ENCODE data around the gene ENPP3. TPM values are rescaled to one million over a fixed set of nuclear protein-coding genes. Genes with fewer than 3 reads are reported as not detected.

The ENPP3 gene
- total RNA-seq, 1 donor from 2014 or later: 0.11 TPM

DNA sequence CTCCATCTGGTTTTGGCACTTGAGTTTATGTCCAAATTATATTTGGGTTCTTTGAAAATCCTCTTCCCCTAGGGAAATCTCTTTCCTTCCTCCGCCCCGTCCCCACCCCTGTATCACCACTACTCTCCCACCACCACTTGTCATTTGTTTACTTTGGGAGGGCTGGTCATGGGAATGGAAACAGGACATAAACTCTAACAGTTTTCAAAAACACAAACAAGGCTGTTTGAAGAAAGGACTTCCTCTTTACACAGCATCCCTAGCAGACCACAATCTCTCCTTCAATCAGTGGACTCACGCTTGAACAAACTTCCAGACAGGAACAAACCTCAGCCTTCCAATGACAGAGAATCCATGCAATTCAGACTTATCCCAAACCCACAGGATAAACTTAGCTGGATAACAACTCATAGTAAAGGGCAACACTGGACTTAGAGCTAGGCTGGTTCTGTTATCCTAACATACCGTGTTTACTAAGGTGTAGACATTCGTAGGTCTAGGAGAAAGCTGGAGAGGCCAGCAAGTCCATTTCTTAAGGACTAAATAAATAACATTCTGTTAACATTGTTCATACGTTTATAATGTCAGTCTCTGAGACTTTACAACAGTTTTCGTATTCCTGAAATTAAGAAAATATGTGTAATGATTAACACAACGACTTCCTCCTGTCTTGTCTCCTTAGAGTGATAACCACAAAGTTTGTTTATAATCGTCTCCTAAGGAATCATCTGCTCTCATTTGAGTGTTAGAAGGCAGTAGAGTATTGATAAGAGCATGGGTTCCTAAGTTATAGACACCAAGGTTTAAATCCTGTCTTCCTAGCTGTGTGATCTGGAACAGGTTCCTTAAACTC lies 117.8 kb downstream of the ENPP3 start:
- ATAC-seq (ENCODE audit: poor library complexity): peak; percentile 57
- no peak for DNase-seq
- intact Hi-C loops (cut with DNase I): no loop called here

DNA sequence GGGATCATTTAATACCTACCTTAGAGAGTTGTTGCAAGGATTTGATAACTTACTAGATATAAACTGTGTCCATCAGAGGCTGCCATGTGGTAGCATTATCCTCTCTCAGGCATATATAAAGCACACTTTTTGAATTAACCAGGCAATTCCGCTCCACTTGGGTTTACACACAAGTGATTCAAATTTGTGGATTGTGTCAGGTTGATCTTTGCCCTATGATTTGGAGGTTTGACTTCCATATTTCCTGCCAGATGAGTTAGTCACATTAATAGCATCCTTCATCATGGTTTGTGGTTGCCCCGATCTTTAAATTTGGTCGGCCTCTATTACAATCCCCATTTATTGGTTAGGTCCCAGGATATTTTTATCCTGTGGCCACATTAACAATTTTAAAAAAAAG lies 118.5 kb downstream of the ENPP3 start:
- ATAC-seq (ENCODE audit: poor library complexity) (no peak), DNase-seq (no peak)
- intact Hi-C loops (cut with DNase I): no loop called here

GRCh38 chr6:131756039-131756438 lies 118.9 kb downstream of the ENPP3 start:
- intact Hi-C loops (cut with DNase I): no loop called here
- DNase-seq (no peak), ATAC-seq (ENCODE audit: poor library complexity) (no peak)

- no peak for DNase-seq
- intact Hi-C loops (cut with DNase I): no loop called here
- peak; percentile 18 for ATAC-seq (ENCODE audit: poor library complexity)
These were observed 121.8 kb downstream of the ENPP3 start for GRCh38 chr6:131758920-131759319.

DNA sequence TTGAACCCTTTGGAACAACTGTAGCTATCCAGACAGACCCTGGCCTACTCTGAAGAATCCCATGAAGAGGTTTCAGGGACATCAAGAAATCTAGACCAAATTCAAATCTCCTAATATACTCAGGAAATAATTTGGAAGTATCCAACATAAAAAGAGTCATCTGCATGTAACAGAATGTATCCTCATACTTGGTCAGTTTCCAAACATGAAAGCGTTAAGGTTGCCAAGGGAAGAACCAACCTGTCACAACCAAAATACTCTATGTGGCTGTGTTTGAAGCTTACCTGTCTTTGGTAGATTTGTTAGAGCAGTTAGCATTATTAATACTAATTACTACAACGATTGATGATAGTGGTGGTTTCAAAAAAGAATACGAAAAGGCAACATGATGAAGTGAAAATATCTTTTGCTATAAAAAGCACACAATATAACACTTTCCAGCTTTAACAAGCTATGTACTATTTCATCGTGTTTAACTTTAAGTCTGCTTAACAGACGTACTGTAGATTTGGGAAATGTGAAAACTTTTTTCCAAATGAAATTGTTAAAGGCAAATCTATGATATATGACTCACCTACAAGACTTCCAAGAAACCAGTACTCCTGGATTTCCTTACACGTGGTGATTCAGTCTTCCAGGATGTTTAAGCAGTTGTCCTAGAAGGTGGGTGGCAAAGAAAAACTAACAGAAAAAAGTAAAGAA lies 124.1 kb downstream of the ENPP3 start:
- no peak for DNase-seq
- intact Hi-C loops (cut with DNase I): no loop called here
- ATAC-seq (ENCODE audit: poor library complexity): no peak

DNA sequence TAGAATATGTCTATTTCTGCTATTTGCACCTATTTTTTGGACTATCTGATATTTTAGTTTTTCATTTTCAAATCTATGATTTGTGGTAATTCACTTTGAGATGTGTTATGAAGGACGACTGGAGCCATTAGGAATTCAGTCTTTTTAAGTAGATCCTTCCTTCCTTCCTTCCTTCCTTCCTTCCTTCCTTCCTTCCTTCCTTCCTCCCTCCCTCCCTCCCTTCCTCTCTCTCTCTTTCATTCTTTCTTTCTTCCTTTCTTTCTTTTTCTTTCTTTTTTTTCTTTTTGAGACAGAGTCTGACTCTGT lies 124.6 kb downstream of the ENPP3 start:
- intact Hi-C loops (cut with DNase I): no loop called here
- no peak for ATAC-seq (ENCODE audit: poor library complexity)
- no peak for DNase-seq

GRCh38 chr6:131762984-131763383 lies 125.9 kb downstream of the ENPP3 start:
- intact Hi-C loops (cut with DNase I): no loop called here
- DNase-seq (no peak), ATAC-seq (ENCODE audit: poor library complexity) (no peak)

GRCh38 chr6:131763749-131764148 lies 126.6 kb downstream of the ENPP3 start:
- ATAC-seq (ENCODE audit: poor library complexity) (no peak), DNase-seq (no peak)
- intact Hi-C loops (cut with DNase I): no loop called here

- no peak for DNase-seq
- intact Hi-C loops (cut with DNase I): no loop called here
- ATAC-seq (ENCODE audit: poor library complexity): no peak
These were observed 127.2 kb downstream of the ENPP3 start for GRCh38 chr6:131764350-131764749.

- DNase-seq (no peak), ATAC-seq (ENCODE audit: poor library complexity) (peak; percentile 77)
- intact Hi-C loops (cut with DNase I): no loop called here
These were observed 128.1 kb downstream of the ENPP3 start for GRCh38 chr6:131765081-131765803.

GRCh38 chr6:131765804-131766135 lies 128.7 kb downstream of the ENPP3 start:
- DNase-seq (no peak), ATAC-seq (ENCODE audit: poor library complexity) (no peak)
- intact Hi-C loops (cut with DNase I): no loop called here

DNA sequence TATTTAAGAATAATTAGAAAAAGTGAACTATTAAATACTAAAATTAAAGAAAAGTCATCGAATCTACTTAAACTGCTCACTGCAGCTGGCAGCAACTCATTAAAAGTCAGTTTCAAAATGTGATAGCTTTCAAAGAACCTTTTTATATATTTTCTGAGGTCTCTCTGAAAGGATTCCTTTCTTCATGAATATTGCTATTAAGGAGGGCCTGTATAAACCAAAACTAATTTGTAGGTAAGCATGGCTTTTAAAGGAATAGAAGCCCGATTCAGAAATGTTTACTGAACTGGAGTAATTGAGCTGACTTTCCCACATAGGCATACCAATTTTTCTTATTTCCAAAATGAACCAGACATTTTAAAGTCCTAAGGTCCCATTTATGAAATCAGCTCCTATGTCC lies 129.5 kb downstream of the ENPP3 start:
- no peak for ATAC-seq (ENCODE audit: poor library complexity)
- no peak for DNase-seq
- intact Hi-C loops (cut with DNase I): no loop called here

DNA sequence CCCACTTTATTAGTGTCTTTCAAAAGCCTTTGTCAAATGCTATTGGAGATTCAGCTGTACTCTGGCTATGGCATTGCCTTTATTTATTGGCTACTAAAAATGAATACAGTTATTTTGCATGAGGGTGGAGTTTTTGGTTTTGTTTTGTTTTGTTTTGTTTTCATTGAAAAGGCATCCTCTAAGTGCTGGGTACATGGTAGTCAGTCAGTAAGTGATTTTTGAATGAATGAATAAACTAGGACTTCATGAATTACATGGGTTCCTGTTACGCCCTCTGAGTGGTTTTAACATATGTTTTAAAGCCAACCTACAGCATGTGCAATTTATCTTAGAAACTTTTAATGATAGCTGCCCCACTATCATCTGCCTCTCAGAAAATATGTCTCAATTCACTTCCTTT lies 131.9 kb downstream of the ENPP3 start:
- DNase-seq: no peak
- ATAC-seq (ENCODE audit: poor library complexity): no peak

DNA sequence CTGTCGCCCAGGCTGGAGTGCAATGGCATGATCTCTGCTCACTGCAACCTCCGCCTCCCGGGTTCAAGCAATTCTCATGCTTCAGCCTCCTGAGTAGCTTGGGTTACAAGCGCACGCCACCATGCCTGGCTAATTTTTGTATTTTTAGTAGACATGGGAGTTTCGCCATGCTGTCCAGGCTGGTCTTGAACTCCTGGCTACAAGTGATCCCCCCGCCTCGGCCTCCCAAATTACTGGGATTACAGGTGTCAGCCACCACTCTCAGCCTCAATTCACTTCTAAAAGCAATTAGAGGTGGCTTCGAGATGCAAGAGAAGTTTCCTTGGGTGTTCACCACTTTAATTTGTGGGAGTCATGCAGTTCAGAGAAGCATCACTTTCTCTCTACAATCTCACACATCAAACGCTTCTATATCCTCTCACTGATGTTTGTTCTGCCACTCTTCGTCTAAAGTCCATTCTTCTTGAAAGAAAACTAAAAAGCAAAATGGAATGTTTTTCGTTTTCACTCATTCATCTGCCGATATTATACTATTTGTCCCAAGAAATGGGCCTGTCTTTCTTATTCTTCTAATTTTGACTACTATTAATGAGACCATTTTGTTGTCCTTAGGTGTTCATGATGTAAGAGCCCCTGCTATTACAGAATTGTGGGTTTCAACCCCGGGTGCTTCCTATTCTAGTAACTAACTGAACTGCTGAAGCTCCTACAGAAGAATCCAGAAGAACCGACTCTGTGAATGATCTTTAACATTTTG lies 132.5 kb downstream of the ENPP3 start:
- DNase-seq (no peak), ATAC-seq (ENCODE audit: poor library complexity) (no peak)
- intact Hi-C loops (cut with DNase I): no loop called here

More for the DNA sequence above, 131.9 kb downstream of the ENPP3 start:
- intact Hi-C loops (cut with DNase I): no loop called here

GRCh38 chr6:131770776-131771175 lies 133.7 kb downstream of the ENPP3 start:
- intact Hi-C loops (cut with DNase I): no loop called here

DNA sequence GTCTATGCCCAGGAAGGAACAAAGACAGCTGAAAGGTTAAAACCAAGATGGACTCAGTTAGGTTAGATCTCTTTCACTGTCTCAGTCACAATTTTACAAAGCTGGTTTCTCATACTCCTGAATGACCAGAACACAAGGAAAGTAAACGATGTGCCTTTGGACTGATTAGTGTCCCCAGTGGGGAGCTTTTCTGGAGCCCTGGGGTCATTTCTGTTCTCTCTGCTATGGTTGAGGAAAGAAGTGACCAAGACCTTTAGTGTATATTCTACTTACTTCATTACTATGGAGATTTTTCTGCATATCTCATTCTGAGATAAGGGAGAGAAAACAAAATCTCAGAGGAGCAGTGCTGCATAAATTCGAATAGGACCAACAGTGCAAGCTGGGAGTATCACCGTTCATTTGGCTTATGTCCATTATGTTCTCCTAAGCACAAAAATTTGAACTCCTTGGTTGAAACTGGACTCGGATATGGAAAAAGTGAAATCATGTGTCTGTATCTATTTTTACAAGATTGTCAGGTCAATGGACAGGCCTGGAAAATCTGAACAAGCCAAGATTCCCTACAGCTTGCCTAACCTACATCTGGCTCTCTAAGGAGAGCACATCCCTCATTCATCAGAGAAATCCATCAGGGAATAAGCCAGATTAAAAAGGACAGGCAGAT lies 136.3 kb downstream of the ENPP3 start:
- DNase-seq: no peak
- intact Hi-C loops (cut with DNase I): no loop called here

More at GRCh38 chr6:131770776-131771175, 133.7 kb downstream of the ENPP3 start:
- ATAC-seq (ENCODE audit: poor library complexity): no peak
- DNase-seq: no peak

GRCh38 chr6:131775886-131776285 lies 138.8 kb downstream of the ENPP3 start:
- DNase-seq (no peak), ATAC-seq (ENCODE audit: poor library complexity) (no peak)
- intact Hi-C loops (cut with DNase I): no loop called here

More for the DNA sequence above, 136.3 kb downstream of the ENPP3 start:
- peak; percentile 68 for ATAC-seq (ENCODE audit: poor library complexity)

- intact Hi-C loops (cut with DNase I): no loop called here
- DNase-seq (no peak), ATAC-seq (ENCODE audit: poor library complexity) (no peak)
These were observed 139.9 kb downstream of the ENPP3 start for GRCh38 chr6:131776985-131777384.

DNA sequence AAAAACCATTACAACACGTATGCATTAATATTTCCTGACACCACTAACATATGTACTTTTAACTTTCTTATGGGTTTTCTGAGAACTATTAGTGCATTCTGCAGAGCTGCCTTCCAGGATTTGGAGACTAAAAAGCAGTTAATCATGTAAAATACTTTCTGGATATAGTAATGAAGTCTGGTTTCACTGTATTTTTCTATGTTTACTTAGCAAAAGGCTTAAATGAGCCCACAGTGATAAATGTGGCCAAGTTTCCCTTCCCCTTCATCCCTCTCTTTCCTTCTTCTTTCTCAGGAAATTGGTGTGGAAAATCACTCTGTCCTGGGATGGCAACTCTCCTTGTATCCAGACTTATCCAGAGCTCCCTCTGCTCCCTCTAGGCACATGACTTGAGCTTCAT lies 141.1 kb downstream of the ENPP3 start:
- DNase-seq: no peak
- intact Hi-C loops (cut with DNase I): no loop called here
- no peak for ATAC-seq (ENCODE audit: poor library complexity)

Measured in Right ventricle myocardium superior (tissue), 1 donor.